Renal cortex interstitium (tissue), 11 donors: ENCODE results near the gene TNS2. TPM values are rescaled to one million over a fixed set of nuclear protein-coding genes. Genes with fewer than 3 reads are reported as not detected.
"Not testable (repeated sequence)": the region's sequence is repeated elsewhere in the genome, so short reads cannot be mapped to it uniquely, and the experiment has no call there.

Experiments
- DNase-seq, 11 donors: peaks; one replicate each; pipeline ENCODE4 v3.0.0-alpha.2; 2013; ENCODE audit warnings: low read depth in 9 of 11, low spot score in 4 of 11; ENCODE audit errors: extremely low read depth in 1 of 11
- polyA plus RNA-seq, 3 donors: library from polyadenylated mRNA; unstranded; fragments of 120-200 nt; gene quantifications; one replicate each; pipeline ENCODE4 v1.2.1, GENCODE V29; 2013; ENCODE audit not compliant: insufficient read length in 3 of 3

TNS2 gene
- polyA plus RNA-seq, 3 donors = 94.1 to 144 (median 111) TPM

GRCh38 chr12:53077030-53077429 is 27.2 kb downstream of the TNS2 start:
- DNase-seq = no peak

DNA sequence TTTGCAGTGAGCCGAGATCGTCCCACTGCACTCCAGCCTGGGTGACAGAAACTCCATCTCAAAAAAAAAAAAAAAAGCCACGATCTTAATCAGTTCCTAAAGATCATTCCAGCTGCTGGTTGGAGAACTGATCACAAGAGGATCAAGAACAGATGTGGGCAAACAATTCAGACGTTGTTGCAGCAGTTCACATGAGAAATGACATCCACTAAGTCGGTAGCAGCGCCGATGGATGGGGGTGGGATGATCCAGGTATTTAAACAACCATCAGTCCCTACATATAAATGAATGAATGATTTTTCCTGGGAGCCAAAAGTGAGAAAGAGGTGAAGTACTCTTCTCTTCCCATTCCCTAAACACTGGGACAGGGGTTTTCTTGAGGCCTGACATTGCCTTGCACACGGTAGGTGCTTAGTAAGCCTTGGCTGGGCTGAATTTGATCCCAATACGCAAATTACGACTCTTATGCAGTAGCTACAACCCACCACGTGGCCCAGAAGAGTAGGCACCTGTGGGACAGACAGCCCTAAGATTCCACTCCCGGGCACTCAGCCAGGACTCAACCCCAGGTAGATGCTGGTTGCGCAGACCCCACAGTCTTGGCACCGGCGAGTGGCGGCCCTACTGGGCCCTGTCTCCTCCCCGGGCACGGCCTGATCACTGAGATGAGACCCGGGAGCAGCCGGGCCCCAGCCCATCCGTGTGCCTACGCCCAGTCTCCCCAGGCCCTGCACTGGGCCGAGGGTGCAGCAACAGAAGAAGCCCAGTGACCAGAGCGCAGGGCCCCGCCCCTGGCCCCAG is 28.8 kb downstream of the TNS2 start:
- no peak for DNase-seq

DNA sequence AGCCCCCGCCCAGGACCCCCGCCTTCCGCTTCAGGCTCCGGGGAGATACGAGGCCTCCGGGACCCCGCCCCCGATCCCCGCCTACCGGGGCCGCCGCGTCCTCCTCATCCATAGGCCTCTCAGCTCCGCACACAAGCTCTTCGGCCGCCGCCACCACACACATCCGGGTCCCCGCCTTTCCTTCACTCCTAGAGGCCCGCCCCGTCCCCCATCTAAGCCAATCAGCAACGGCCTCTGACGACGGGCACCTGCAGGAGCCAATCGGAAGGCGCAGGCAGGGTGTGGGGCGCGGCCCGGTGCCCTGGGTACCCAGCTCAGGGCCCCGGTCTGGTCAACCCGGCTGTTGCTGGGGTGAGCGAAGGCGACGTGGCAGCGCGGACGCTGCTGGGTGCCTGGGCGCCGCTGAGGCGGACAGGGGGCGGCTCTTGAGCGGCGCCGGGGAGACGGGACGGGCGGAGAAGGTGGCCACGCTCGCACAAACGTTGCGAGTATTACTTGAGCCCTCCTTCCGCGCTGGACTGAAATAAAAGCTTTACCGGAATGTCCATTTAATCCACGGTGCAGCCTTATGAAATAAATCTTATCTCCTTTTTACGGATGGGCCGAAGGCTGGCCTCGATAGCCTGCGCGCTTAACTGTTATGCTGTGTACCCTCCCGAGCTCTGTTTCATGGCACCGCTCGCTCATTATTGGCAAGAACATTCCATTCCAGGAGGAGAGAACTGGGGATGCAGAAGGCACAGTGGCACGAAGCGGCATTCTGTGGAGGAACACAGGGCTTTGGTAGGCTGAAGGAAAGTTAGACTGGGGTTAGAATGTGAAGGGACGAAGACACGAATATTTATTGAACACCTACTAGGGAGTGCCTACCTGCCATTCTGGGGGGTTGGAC is 29.6 kb downstream of the TNS2 start, which contains the start of gene SPRYD3:
SPRYD3 (minus strand) TSS at position 165 of the 892 bp plus-strand sequence; CDS start at position 108, 57 bp downstream.
- peak; percentile 86 to 97 (median 94) for DNase-seq

DNA sequence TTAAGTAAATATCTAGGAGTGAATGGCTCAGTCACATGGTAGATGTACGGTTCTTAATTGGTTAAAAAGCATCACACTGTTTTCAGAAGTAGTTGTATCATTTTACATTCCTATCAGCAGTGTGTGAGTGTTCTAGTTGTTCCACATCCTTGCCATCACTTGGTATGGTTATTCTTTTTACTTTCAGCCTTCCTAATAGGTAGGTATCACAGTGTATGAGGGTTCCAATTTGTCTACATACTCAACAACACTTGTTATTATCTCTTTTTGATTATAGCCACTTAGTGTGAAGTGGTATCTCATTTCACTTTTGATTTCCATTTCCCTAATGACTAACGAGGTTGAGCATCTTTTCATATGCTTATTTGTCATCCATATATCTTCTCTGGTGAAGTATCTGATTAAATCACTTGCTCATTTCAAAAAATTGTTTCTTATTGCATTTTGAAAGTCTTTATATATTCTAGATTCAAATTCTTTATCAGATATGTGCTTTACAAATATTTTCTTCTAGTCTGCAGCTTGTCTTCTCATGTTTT is 32.8 kb downstream of the TNS2 start:
- DNase-seq = no peak

DNA sequence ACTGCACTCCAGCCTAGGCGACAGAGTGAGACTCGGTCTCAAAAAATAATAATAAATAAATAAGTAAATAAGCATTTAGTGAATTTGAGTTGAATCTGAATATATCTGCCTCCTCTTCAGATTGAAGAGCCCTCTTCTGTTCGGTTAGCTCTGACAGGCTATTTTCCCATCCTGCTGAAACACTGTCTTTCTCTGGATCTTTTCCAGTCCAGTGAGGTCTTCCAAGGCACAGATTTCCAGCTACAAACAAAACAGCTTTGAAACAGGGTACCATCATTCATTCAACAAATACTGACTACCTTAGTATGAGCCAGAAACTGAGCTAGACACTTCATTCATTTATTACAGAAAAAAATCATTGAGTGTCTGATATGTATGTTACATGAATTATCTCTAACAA is 36.5 kb downstream of the TNS2 start:
- DNase-seq = no peak

DNA sequence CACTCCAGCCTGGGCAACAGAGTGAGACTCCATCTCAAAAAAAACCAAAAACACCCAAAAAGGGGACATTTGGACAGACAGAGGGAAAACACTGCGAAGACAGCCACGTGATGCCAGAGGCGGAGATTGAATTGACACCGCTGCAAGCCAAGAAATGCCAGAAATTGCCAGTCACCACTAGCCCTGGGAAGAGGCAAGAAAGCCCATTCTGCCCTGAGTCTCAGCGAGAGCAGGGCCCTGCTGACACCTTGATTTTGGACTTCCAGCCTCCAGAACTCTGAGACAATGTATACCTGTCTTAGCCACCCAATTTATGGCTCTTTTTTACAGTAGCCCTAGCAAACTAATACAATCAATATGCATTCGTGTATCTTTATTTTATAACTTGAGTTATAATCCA is 40.2 kb downstream of the TNS2 start:
- DNase-seq = no peak

GRCh38 chr12:53090554-53090953 is 40.7 kb downstream of the TNS2 start:
- no peak for DNase-seq

DNA sequence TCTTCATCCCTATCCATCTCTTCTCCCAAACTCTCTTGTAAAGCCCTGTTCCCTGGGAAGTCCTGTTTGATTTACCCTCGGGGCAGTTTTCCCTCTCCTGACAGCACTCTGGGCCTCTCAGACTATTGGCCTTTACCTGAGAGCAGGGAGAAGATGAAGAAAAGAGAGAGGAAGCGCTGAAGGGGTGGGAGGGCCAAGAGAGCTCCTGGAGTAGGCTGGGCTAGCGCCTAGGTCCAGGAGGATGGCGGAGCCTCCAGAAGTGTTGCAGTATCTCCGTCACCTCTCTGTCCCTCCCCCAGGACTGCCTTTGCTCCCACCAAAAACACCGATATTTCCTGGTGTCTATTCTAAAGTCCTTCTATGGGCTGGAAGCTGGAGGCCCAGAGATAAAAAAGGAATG is 41.9 kb downstream of the TNS2 start:
- DNase-seq = no peak

GRCh38 chr12:53093777-53094393 is 44.0 kb downstream of the TNS2 start:
- DNase-seq = no peak

GRCh38 chr12:53094394-53094787 is 44.5 kb downstream of the TNS2 start:
- DNase-seq = no peak

GRCh38 chr12:53094796-53095595 is 45.1 kb downstream of the TNS2 start:
- not testable (repeated sequence) for DNase-seq

GRCh38 chr12:53095596-53095895 is 45.7 kb downstream of the TNS2 start:
- DNase-seq = not testable (repeated sequence)

GRCh38 chr12:53096089-53096741 is 46.4 kb downstream of the TNS2 start:
- no peak for DNase-seq

DNA sequence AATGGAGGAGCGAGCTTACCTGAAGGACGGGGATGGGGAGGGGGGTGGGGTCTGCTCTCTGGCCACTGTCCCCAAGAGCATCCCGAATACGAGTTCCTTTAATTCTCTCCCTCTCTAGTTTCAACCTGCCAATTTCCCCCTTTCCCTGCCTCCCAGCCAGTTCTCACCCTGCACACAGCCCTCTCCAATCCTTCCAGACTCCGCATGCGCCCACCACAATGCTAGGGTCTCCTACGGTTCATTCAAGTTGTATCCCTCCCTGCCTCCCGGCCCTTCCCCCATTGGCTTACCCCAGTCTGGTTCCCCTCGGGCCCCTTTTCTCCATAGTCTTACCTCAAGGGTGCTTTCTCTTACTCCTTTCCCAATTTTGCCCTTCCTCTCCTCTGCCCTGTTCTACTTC is 46.9 kb downstream of the TNS2 start:
- no peak for DNase-seq

GRCh38 chr12:53097207-53097563 is 47.3 kb downstream of the TNS2 start:
- peak in 1 of 11 donors; percentile 31 for DNase-seq

- peak in 1 of 11 donors; percentile 27 for DNase-seq
Measured at GRCh38 chr12:53097564-53098353, 47.9 kb downstream of the TNS2 start, which contains the start of gene IGFBP6. Gene IGFBP6, plus strand, starts transcription at chr12:53097667. Its CDS starts 51 bp downstream, at chr12:53097718.

DNA sequence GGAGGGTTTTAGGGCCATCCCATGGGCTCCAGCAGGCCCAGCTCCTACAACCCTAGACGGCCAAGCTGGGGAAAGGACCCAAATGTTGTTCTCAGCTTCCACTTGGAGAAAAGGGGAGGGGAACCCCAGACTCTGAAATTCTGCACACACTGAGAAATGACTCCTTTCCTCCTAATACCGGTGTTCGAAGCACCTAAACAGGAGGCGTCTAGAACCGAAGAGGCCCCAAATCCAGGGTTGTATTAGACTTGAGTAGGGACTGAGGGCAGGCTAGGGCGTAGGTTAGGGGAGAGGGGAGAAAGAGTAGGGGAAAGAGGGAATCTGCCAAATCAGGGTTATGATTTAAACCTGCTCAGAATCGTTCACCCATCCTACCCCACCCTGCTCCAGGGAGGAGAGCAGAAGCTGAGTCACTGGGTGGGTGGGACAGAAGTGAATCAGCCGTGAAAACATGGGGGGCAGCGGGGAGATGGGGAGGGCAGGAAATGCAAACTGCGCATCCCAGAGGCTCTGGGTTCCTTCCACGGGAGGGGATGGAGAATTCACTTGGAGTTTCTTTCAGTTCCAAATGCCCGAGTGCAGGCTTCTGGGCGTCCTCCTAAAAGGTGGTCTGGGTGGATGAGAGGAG is 48.6 kb downstream of the TNS2 start:
- DNase-seq = no peak
